ENCODE measurements around the gene RTF1.

The RTF1 gene

DNA sequence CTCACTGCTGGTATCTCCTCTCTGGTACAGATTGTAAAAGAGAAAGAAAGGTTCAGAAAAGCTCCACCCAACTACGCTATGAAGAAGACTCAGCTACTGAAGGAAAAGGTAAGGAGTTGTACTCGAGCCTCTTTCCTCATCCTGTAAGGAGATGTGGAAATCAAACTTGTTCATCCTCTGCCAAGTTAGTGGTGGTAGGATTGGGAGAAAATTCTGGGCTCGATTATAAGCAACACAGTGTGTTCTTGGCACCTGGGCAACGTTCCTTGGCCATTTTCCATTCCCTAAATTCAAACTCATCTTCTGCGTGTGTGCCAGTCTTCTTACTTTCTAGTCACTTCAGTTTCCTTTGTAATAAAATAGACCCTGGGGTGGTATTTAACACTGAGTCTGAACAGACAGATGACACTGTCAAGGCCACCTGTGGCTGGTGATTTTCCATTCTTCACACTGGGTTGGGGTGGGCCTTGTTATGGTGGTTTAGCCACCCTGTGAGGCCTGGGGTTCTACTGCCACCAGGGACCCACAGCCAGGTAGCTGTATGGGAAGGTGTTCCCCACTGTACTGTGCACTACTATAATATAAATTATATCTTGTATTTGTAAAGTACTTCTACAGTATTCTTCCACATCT is 59.6 kb downstream of the RTF1 start:
- H3K4me3 ChIP-seq (ENCODE audit: low read depth, low read length): no peak overlapping the region
- DNase-seq (ENCODE audit: low read depth): no peak
- TF ChIP-seq, protein P1, sequence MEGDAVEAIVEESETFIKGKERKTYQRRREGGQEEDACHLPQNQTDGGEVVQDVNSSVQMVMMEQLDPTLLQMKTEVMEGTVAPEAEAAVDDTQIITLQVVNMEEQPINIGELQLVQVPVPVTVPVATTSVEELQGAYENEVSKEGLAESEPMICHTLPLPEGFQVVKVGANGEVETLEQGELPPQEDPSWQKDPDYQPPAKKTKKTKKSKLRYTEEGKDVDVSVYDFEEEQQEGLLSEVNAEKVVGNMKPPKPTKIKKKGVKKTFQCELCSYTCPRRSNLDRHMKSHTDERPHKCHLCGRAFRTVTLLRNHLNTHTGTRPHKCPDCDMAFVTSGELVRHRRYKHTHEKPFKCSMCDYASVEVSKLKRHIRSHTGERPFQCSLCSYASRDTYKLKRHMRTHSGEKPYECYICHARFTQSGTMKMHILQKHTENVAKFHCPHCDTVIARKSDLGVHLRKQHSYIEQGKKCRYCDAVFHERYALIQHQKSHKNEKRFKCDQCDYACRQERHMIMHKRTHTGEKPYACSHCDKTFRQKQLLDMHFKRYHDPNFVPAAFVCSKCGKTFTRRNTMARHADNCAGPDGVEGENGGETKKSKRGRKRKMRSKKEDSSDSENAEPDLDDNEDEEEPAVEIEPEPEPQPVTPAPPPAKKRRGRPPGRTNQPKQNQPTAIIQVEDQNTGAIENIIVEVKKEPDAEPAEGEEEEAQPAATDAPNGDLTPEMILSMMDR (IDR thresholded peaks at IDR 0.05; ENCODE audit: low read depth, low read length, missing control alignments): no peak

GRCh38 chr15:41480396-41481140 is 63.7 kb downstream of the RTF1 start:
- TF ChIP-seq, protein P1 (IDR thresholded peaks at IDR 0.05; ENCODE audit: low read depth, low read length, missing control alignments): no peak
- no peak for DNase-seq (ENCODE audit: low read depth)
- H3K4me3 ChIP-seq (ENCODE audit: low read depth, low read length): no peak overlapping the region

DNA sequence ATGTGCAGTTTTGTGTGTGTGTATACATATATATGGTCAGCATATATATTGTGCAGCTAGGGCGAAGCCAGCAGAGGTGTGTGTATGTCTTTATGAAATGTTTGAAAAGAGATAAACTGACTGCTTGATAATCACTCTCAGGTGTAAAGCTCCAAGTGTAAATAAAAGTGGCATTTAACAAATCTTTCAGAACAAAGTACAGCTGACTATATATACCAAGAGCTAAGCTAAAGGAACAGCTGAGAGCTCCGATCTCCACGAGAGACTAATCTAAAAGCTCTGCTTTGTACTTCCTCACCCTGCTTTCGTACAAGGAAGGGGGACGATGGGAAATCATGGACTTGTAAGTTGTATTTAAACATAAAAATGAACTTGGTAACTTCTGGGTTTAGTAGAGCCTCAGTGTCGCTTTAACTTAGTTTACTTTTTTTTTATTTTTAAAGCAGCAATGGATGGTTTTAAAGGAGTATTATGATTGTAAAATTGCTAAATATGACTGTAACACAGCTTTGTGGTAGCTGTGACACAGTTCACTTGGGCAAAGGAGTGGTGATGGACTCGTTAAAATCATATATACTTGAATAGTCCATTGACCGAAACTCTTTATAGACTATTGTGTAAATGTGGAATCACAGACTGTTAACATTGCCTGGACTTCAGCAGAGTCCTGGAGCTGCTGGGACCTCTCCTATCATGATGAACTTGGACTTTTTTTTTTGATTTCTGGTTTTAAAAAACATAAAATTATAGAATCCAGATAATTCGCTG is 65.4 kb downstream of the RTF1 start:
- DNase-seq (ENCODE audit: low read depth): no peak
- TF ChIP-seq, protein P1 (IDR thresholded peaks at IDR 0.05; ENCODE audit: low read depth, low read length, missing control alignments): no peak
- no peak overlapping the region for H3K4me3 ChIP-seq (ENCODE audit: low read depth, low read length)

DNA sequence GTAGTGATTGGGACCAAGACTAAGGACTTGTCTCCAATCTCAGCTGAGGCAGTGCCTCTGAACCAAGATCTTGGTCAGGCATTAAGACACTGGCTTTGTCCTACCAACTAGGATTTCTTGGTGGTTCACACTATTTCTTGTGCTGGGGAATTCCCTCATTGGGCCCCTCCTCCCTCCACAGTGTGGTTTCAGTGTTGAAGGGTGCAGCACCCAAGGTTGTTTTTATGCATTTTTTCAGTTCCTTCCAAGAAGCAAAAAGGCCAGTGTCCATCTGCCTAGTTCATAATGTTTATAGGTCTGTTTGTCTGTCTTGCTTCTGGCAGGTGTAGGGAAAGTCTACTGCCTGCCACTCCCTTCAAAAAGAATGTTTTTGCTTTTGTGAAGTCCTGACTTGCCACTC is 66.2 kb downstream of the RTF1 start:
- TF ChIP-seq, protein P1 (IDR thresholded peaks at IDR 0.05; ENCODE audit: low read depth, low read length, missing control alignments): no peak
- no peak overlapping the region for H3K4me3 ChIP-seq (ENCODE audit: low read depth, low read length)
- no peak for DNase-seq (ENCODE audit: low read depth)

DNA sequence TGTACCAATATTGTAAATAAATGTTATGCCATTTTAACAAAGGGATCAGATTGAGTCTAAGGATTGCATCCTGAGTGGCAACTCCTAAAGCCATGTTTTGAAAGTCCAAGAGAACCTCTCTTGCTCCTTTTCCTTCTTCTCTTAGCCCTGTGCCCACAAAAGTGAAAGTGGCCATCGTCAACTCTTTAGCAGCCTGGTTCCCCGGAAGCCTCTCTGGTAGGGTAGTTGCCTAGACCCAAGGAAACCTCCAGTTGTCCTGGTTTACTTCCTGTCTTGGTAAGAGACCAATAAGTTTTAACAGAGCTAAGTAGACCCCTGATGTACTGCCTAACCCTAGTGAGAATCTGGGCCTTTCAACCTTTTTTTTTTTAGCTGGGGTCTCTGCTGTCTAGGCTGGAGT is 66.6 kb downstream of the RTF1 start:
- H3K4me3 ChIP-seq (ENCODE audit: low read depth, low read length): no peak overlapping the region
- DNase-seq (ENCODE audit: low read depth): no peak
- TF ChIP-seq, protein P1 (IDR thresholded peaks at IDR 0.05; ENCODE audit: low read depth, low read length, missing control alignments): no peak

DNA sequence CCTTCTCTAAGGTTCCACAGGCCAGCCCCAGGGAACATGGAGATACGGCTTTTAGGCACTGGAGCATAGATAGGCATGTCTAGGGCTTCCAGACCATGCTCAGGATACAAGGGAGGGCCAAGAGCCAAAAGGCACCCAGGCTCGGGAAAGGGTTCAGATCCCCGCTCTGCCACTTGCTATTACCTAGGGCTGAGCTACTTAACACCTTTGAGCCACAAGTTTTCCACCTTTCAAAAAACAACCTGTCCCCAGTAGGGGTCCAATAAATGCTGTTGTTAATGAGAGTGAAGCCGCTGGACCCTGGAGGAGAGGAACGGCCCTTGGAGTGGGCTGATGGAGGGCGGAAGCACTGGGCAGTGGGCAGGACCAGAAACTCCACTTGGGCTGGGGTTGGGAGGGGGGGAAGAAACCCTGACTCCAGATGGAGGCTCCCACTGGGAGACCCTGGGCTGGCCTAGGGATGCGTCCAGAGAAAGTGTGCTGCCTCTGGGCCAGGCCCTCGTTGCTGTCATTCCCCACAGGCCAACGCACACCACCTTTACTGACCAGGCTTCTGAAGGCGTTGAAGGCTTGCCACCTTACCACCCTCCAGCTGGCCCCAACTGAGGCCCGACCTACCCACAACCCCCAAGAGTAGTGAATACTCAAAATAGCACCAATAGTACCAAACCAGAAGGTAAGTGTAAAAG is 68.2 kb downstream of the RTF1 start:
- TF ChIP-seq, protein P1 (IDR thresholded peaks at IDR 0.05; ENCODE audit: low read depth, low read length, missing control alignments): no peak
- no peak for DNase-seq (ENCODE audit: low read depth)

More for the DNA sequence above, 68.2 kb downstream of the RTF1 start:
- no peak overlapping the region for H3K4me3 ChIP-seq (ENCODE audit: low read depth, low read length)

Measured in GM12864 (cell line).